PFSK-1 (cell line): ENCODE results near the gene MTERF4.

Experiments used
- POLR2AphosphoS5 ChIP-seq: IDR thresholded peaks from 2 replicates; pipeline ENCODE4 v1.6.1; 2012; ENCODE audit warnings: low read depth, mild to moderate bottlenecking, control low read depth, low read length, moderate library complexity
- REST ChIP-seq, 2 experiments: IDR thresholded peaks; 2 replicates each; pipeline versions ENCODE4 v1.6.1 to v1.8.0; 2011 to 2012; ENCODE audit warnings: low read depth in 2 of 2, low read length in 2 of 2, control low read depth in 1 of 2, inconsistent platforms in 1 of 2, mild to moderate bottlenecking in 1 of 2, moderate library complexity in 1 of 2; ENCODE audit not compliant: insufficient read depth in 1 of 2

- no peak for TF ChIP-seq POLR2AphosphoS5
- TF ChIP-seq REST (IDR thresholded peaks at IDR 0.05; ENCODE audit: insufficient read depth in 1 of 2, low read depth in 2 of 2, low read length in 2 of 2): no peak
Measured at GRCh38 chr2:241123816-241124536, 21.9 kb upstream of the MTERF4 start.
